Left ventricle myocardium inferior (tissue), 1 donor: ENCODE data around the gene RALY. TPM values are rescaled to one million over a fixed set of nuclear protein-coding genes. Genes with fewer than 3 reads are reported as not detected.

Experiments
- DNase-seq: peaks from one replicate; pipeline ENCODE4 v3.0.0-alpha.2; 2020
- H3K27ac ChIP-seq: fragments of 200-600 bp; replicated peaks from 2 replicates; pipeline ENCODE4 v1.8.0; 2021
- H3K27me3 ChIP-seq: fragments of 200-600 bp; 2 replicates; pipeline ENCODE4 v1.8.0; 2021; ENCODE audit warnings: low read depth
- H3K36me3 ChIP-seq: fragments of 200-600 bp; 2 replicates; pipeline ENCODE4 v1.8.0; 2021
- H3K4me1 ChIP-seq: fragments of 200-600 bp; 2 replicates; pipeline ENCODE4 v1.8.0; 2021
- H3K4me3 ChIP-seq: fragments of 200-600 bp; 2 replicates; pipeline ENCODE4 v1.8.0; 2021; ENCODE audit warnings: mild to moderate bottlenecking, moderate library complexity
- H3K9me3 ChIP-seq: fragments of 200-600 bp; replicated peaks from 2 replicates; pipeline ENCODE4 v1.8.0; 2021
- CTCF ChIP-seq: fragments of 200-600 bp; IDR thresholded peaks from 2 replicates; pipeline ENCODE4 v1.8.0; 2021; ENCODE audit warnings: antibody characterized with exemption, mild to moderate bottlenecking, borderline replicate concordance
- intact Hi-C: fragments of 100-400 bp; cut with micrococcal nuclease; formaldehyde crosslinking; loops from one replicate; pipeline ENCODE4 v1.11.0; 2022
- total RNA-seq: library from RNA; stranded (reverse); fragmentation: NEBNext Ultra II Directional; extraction: Animal tissue kit (Norgen Biotek cat#: 25700); gene quantifications from one replicate; pipeline ENCODE4 v1.2.1, GENCODE V29; 2021
- donor health status: DM: no; HTN: yes; CAD: no; lungs with severe emphysema.

RALY gene
- total RNA-seq, 1 donor from 2014 or later, result 107 TPM

DNA sequence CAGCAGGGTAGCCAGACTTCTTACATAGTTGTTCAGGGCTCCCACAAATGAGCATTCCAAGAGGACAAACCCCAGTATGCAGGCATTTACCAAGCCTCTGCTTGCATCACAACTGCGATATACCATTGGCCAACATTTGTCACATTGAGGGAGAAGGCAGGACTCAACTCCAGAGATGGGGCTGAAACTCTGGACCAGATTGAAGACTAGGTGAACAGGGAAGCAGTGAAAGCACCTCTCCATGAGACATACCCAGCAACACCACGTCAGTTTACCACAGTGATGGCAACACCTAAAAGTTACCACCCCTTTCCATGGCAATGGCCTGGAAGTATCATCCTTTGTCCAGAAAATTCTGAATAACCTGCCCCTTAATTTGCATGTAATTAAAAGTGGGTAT, 7.9 kb upstream of the RALY start:
- H3K9me3 ChIP-seq, result no peaks in the 10 kb centered on the region
- no peaks in the 10 kb centered on the region for H3K36me3 ChIP-seq
- no peak for DNase-seq
- TF ChIP-seq CTCF, result no peak
- H3K27me3 ChIP-seq, result no peaks in the 10 kb centered on the region
- intact Hi-C loops, result no loop called here
- H3K4me1 ChIP-seq, result no peaks in the 10 kb centered on the region
- no peak overlapping the region for H3K27ac ChIP-seq
- no peak overlapping the region for H3K4me3 ChIP-seq

- H3K27ac ChIP-seq, result no peak overlapping the region
- intact Hi-C loops, result no loop called here
- peaks cover under 1% of the 10 kb centered on the region for H3K4me1 ChIP-seq
- H3K4me3 ChIP-seq, result no peak overlapping the region
- TF ChIP-seq CTCF, result no peak
- no peak for DNase-seq
- no peaks in the 10 kb centered on the region for H3K36me3 ChIP-seq
- no peaks in the 10 kb centered on the region for H3K27me3 ChIP-seq
- no peaks in the 10 kb centered on the region for H3K9me3 ChIP-seq
Measured at GRCh38 chr20:33986560-33987216, 7.0 kb upstream of the RALY start.

DNA sequence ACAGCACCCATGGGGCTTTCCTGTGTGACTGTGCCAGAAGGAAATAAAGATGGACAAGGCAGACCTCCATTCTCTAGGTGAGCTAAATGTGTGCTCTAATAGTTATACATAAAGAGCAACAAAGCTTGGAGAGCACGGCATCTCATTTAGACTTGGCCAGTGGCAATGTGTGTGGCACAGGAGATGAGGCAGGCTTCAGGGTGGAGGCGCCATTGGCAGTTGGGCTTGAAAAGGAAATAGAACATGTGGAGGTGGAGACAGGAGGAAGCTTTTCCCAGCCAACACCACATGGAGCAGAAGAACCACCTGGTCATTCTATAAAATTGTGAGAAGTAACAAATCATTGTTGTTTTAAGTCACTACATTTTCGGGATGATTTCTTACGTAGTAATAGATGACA, 3.6 kb upstream of the RALY start:
- TF ChIP-seq CTCF, result no peak
- Histone ChIP-seq H3K27ac (no peak overlapping the region), H3K4me1 (peaks cover 26% of the 10 kb centered on the region), H3K4me3 (no peak overlapping the region), H3K36me3 (no peaks in the 10 kb centered on the region), H3K27me3 (no peaks in the 10 kb centered on the region), H3K9me3 (no peaks in the 10 kb centered on the region)
- no peak for DNase-seq
- intact Hi-C loops, result no loop called here

DNA sequence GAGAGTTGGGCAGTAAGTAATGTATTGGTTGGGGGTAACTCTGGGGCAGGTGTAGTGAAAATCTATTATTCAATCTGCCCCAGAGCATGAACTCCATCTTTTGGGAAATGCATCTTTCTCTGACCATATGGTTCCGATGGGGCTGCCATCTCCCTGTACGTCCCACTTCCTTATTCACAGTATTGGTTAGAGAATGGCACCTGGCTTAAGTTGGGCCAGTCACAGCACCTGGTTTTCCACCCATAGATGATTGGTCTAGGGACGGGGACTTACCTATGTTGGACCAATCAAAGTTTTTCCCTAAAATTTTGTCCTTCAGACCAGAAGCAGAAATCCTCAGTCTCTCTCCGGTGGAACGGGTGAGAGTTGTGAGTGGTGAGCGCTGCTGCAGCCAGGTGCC, 2.2 kb upstream of the RALY start:
- intact Hi-C loops, result no loop called here
- DNase-seq, result no peak
- no peak for TF ChIP-seq CTCF
- H3K27ac ChIP-seq, result no peak overlapping the region
- H3K9me3 ChIP-seq, result no peaks in the 10 kb centered on the region
- no peaks in the 10 kb centered on the region for H3K27me3 ChIP-seq
- no peaks in the 10 kb centered on the region for H3K36me3 ChIP-seq
- no peak overlapping the region for H3K4me3 ChIP-seq
- H3K4me1 ChIP-seq, result peaks cover 40% of the 10 kb centered on the region

DNA sequence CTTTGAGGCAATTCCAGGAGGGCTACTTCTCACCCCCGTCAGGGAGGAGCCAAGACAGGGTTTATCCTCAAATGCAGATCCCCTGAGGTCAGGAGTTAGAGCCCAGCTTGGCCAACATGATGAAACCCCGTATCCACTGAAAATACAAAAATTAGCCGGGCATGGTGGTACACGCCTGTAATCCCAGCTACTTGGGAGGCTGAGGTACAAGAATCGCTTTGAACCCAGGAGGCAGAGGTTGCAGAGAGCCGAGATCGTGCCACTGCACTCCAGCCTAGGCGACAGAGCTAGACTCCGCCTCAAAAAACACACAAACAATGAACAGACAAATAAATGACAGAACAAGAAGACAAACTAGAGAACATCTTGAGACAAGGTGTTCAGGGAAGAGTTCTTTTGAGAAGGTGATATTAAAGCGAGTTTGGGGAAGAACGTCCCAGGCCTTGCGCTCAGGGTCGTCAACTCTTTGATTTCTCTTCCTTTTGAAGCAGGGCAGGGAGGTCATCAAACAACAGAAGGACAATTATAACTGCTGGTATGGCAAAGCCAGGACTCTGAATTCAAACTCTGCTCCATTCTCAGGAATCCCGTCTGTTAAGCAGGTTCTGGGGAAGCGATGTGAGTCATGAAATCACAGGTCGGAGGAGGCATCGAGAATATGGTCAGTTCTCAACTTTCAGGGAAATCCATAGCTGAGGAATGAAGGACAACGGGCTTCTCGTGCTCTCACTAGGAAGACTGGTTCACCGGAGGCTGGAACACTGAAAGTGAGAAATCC, 1.4 kb upstream of the RALY start:
- Histone ChIP-seq H3K4me3 (peak overlapping the region; percentile 88), H3K9me3 (no peaks in the 10 kb centered on the region), H3K4me1 (peaks cover 48% of the 10 kb centered on the region), H3K27ac (peak overlapping the region; percentile 99), H3K27me3 (no peaks in the 10 kb centered on the region), H3K36me3 (no peaks in the 10 kb centered on the region)
- intact Hi-C loops, result no loop called here
- DNase-seq, result no peak
- no peak for TF ChIP-seq CTCF
